ENCODE data around the gene RHBDD1.
"Not testable (repeated sequence)": the region's sequence is repeated elsewhere in the genome, so short reads cannot be mapped to it uniquely, and the experiment has no call there.

RHBDD1 gene

GRCh38 chr2:226799976-226800940 is 35.6 kb upstream of the RHBDD1 start:
- DNase-seq = peak in 1 of 2 experiments; percentile 47

- DNase-seq = peak; percentile 90 to 93
Measured at GRCh38 chr2:226800941-226801784, 34.7 kb upstream of the RHBDD1 start.

GRCh38 chr2:226802573-226802972 is 33.3 kb upstream of the RHBDD1 start:
- peak; percentile 76 to 87 for DNase-seq

GRCh38 chr2:226803410-226803809 is 32.4 kb upstream of the RHBDD1 start:
- DNase-seq = no peak

GRCh38 chr2:226813148-226813701 is 22.6 kb upstream of the RHBDD1 start:
- peak in 1 of 2 experiments; percentile 39 for DNase-seq

GRCh38 chr2:226818930-226819329 is 16.9 kb upstream of the RHBDD1 start:
- no peak for DNase-seq

- no peak for DNase-seq
Measured at GRCh38 chr2:226825056-226825455, 10.8 kb upstream of the RHBDD1 start.

- DNase-seq = no peak
Measured at GRCh38 chr2:226828191-226828590, 7.7 kb upstream of the RHBDD1 start.

GRCh38 chr2:226829721-226830631 is 5.9 kb upstream of the RHBDD1 start:
- DNase-seq = no peak

GRCh38 chr2:226831266-226831665 is 4.6 kb upstream of the RHBDD1 start:
- DNase-seq = no peak

GRCh38 chr2:226832061-226832460 is 3.8 kb upstream of the RHBDD1 start:
- DNase-seq = no peak

- DNase-seq = not testable (repeated sequence)
Measured at GRCh38 chr2:226834880-226835279, 974 bp upstream of the RHBDD1 start.

GRCh38 chr2:226835420-226835795 is 446 bp upstream of the RHBDD1 start:
- DNase-seq = peak; percentile 37 to 58

GRCh38 chr2:226836548-226836885 is 663 bp downstream of the RHBDD1 start:
- peak in 1 of 2 experiments; percentile 34 for DNase-seq

GRCh38 chr2:226837334-226837733 is 1.5 kb downstream of the RHBDD1 start:
- DNase-seq = no peak

- peak in 1 of 2 experiments; percentile 46 for DNase-seq
Measured at GRCh38 chr2:226837787-226838603, 2.1 kb downstream of the RHBDD1 start.

GRCh38 chr2:226838722-226839121 is 2.9 kb downstream of the RHBDD1 start:
- peak in 1 of 2 experiments; percentile 15 for DNase-seq

- DNase-seq = peak in 1 of 2 experiments; percentile 37
Measured at GRCh38 chr2:226839161-226839560, 3.3 kb downstream of the RHBDD1 start.

GRCh38 chr2:226839951-226840350 is 4.1 kb downstream of the RHBDD1 start:
- peak in 1 of 2 experiments; percentile 21 for DNase-seq

- DNase-seq = not testable (repeated sequence)
Measured at GRCh38 chr2:226843001-226843400, 7.1 kb downstream of the RHBDD1 start.
